Caco-2 (cell line): ENCODE measurements around the gene ENOSF1. TPM values are rescaled to one million over a fixed set of nuclear protein-coding genes. Genes with fewer than 3 reads are reported as not detected.

Experiments used
- BruUV-seq: library from RNA; stranded (reverse); fragments of 400-500 nt; replicated peaks from 2 replicates; lab custom pipeline; 2021; lab: Mats Ljungman, UMichigan
- CTCF ChIA-PET: fragments of 300-600 bp; sonication (Branson Sonifier 250); formaldehyde crosslinking; loops from one replicate; lab custom pipeline; 2022; ENCODE audit warnings: antibody characterized with exemption; lab: Charles Lee
- POLR2A ChIA-PET: fragments of 300-600 bp; sonication (Branson Sonifier 250); formaldehyde crosslinking; loops from one replicate; lab custom pipeline; 2022; ENCODE audit warnings: antibody characterized with exemption; lab: Charles Lee
- DNase-seq, 2 experiments: peaks; one replicate each; pipeline versions ENCODE4 v3.0.0 to v3.0.0-alpha.2; 2020 to 2022
- H3K27me3 ChIP-seq: replicated peaks from 2 replicates; pipeline ENCODE4 v1.6.0; 2011; ENCODE audit warnings: low read length; ENCODE audit not compliant: control insufficient read depth, insufficient read depth
- H3K36me3 ChIP-seq: 2 replicates; pipeline ENCODE4 v1.5.1; 2011; ENCODE audit warnings: low read length; ENCODE audit not compliant: control insufficient read depth, insufficient read depth
- H3K4me1 ChIP-seq: fragments of 250-450 bp; sonication (Bioruptor Pico); 2 replicates; pipeline ENCODE4 v1.5.1; 2020; ENCODE audit warnings: mild to moderate bottlenecking
- H3K4me3 ChIP-seq: 2 replicates; pipeline ENCODE4 v1.5.1; 2011; ENCODE audit warnings: low read depth, mild to moderate bottlenecking, control low read depth, low read length
- H3K9me3 ChIP-seq: fragments of 250-450 bp; sonication (Bioruptor Pico); 2 replicates; pipeline ENCODE4 v1.5.1; 2020; ENCODE audit warnings: mild to moderate bottlenecking, moderate library complexity
- H3K27ac Mint-ChIP-seq: one replicate; pipeline ENCODE4 v1.8.0; 2022; ENCODE audit warnings: mixed read lengths; ENCODE audit not compliant: unreplicated experiment
- H3K27me3 Mint-ChIP-seq: one replicate; pipeline ENCODE4 v1.8.0; 2022; ENCODE audit warnings: mixed read lengths; ENCODE audit not compliant: insufficient read depth, unreplicated experiment
- H3K36me3 Mint-ChIP-seq: one replicate; pipeline ENCODE4 v1.8.0; 2022; ENCODE audit warnings: mild to moderate bottlenecking, mixed read lengths; ENCODE audit not compliant: insufficient read depth, unreplicated experiment
- H3K4me1 Mint-ChIP-seq: one replicate; pipeline ENCODE4 v1.8.0; 2022; ENCODE audit warnings: low read depth, mixed read lengths; ENCODE audit not compliant: unreplicated experiment
- H3K4me3 Mint-ChIP-seq: one replicate; pipeline ENCODE4 v1.8.0; 2022; ENCODE audit warnings: mild to moderate bottlenecking, moderate library complexity, mixed read lengths; ENCODE audit not compliant: unreplicated experiment
- H3K9me3 Mint-ChIP-seq: one replicate; pipeline ENCODE4 v1.8.0; 2022; ENCODE audit warnings: mixed read lengths; ENCODE audit not compliant: unreplicated experiment
- CTCF ChIP-seq, 2 experiments: fragments of 200-600 bp in 1 of 2; IDR thresholded peaks; 1 replicate in 1 of 2; 2 replicates in 1 of 2; pipeline versions ENCODE4 v1.5.1 to v1.8.0; 2011 to 2022; ENCODE audit warnings: antibody characterized with exemption in 1 of 2, control low read depth in 1 of 2, inconsistent platforms in 1 of 2, low read depth in 1 of 2, low read length in 1 of 2, mild to moderate bottlenecking in 1 of 2, moderate library complexity in 1 of 2; ENCODE audit not compliant: insufficient read depth in 1 of 2, severe bottlenecking in 1 of 2, unreplicated experiment in 1 of 2
- intact Hi-C: fragments of 100-400 bp; cut with micrococcal nuclease; formaldehyde crosslinking; loops from one replicate; pipeline ENCODE4 v1.10.0; 2022; ENCODE audit not compliant: unreplicated experiment
- total RNA-seq: library from RNA; stranded (reverse); gene quantifications from 2 replicates; pipeline ENCODE4 v1.2.3, GENCODE V29; 2022

Gene ENOSF1
- total RNA-seq, 1 experiment from 2014 or later: 114 TPM

GRCh38 chr18:676736-677135 is 35.7 kb downstream of the ENOSF1 start:
- no TSS peak for BruUV-seq
- Histone ChIP-seq H3K4me3 (no peak overlapping the region), H3K9me3 (no peaks in the 10 kb centered on the region), H3K36me3 (peaks cover 4% of the 10 kb centered on the region), H3K27me3 (no peaks in the 10 kb centered on the region), H3K4me1 (peaks cover 2% of the 10 kb centered on the region)
- H3K36me3 Mint-ChIP-seq: peaks cover 84% of the 10 kb centered on the region
- H3K4me1 Mint-ChIP-seq: peaks cover 11% of the 10 kb centered on the region
- no peak for TF ChIP-seq CTCF (IDR thresholded peaks at IDR 0.05; ENCODE audit: insufficient read depth in 1 of 2, low read depth in 1 of 2, low read length in 1 of 2, severe bottlenecking in 1 of 2, unreplicated experiment in 1 of 2)
- intact Hi-C loops: no loop called here
- H3K4me3 Mint-ChIP-seq: no peak overlapping the region
- no peak overlapping the region for H3K27ac Mint-ChIP-seq
- DNase-seq: no peak
- H3K9me3 Mint-ChIP-seq: no peaks in the 10 kb centered on the region
- ChIA-PET CTCF (no interaction called here), POLR2A (no interaction called here)
- H3K27me3 Mint-ChIP-seq: no peaks in the 10 kb centered on the region

- H3K36me3 ChIP-seq: peaks cover 4% of the 10 kb centered on the region
- ChIA-PET POLR2A (no interaction called here), CTCF (no interaction called here)
- Mint-ChIP-seq H3K4me3 (no peak overlapping the region), H3K27ac (no peak overlapping the region), H3K9me3 (no peaks in the 10 kb centered on the region), H3K4me1 (peaks cover 7% of the 10 kb centered on the region), H3K36me3 (peaks cover 84% of the 10 kb centered on the region), H3K27me3 (no peaks in the 10 kb centered on the region)
- no TSS peak for BruUV-seq
- H3K9me3 ChIP-seq: no peaks in the 10 kb centered on the region
- H3K4me3 ChIP-seq: no peak overlapping the region
- H3K4me1 ChIP-seq: no peaks in the 10 kb centered on the region; the same call in 1 of the 2 replicates
- TF ChIP-seq CTCF (IDR thresholded peaks at IDR 0.05; ENCODE audit: insufficient read depth in 1 of 2, low read depth in 1 of 2, low read length in 1 of 2, severe bottlenecking in 1 of 2, unreplicated experiment in 1 of 2): no peak
- no peaks in the 10 kb centered on the region for H3K27me3 ChIP-seq
- intact Hi-C loops: no loop called here
- DNase-seq: no peak
These were observed 36.4 kb downstream of the ENOSF1 start for GRCh38 chr18:676069-676468.

DNA sequence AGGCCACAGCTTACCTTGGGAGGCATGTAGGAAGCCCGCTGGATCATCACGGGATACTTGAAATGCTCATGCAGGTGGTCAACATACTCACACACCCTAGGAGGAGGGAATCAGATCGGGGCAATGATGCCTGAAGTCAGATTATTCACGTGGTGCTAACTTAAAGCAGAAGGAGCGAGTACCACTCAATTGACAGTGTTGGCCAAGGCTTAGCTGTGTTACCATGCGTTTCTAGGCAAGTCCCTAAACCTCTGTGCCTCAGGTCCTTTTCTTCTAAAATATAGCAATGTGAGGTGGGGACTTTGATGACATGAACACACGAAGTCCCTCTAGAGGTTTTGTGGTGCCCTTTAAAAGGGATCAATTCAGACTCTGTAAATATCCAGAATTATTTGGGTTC is 37.1 kb downstream of the ENOSF1 start:
- Mint-ChIP-seq H3K4me1 (peaks cover 8% of the 10 kb centered on the region), H3K4me3 (no peak overlapping the region), H3K9me3 (no peaks in the 10 kb centered on the region), H3K36me3 (peaks cover 84% of the 10 kb centered on the region), H3K27me3 (no peaks in the 10 kb centered on the region), H3K27ac (no peak overlapping the region)
- no TSS peak for BruUV-seq
- H3K4me1 ChIP-seq: no peaks in the 10 kb centered on the region; the same call in 1 of the 2 replicates
- intact Hi-C loops: no loop called here
- no peaks in the 10 kb centered on the region for H3K27me3 ChIP-seq
- no peak for DNase-seq
- ChIA-PET CTCF (no interaction called here), POLR2A (no interaction called here)
- no peak overlapping the region for H3K4me3 ChIP-seq
- H3K9me3 ChIP-seq: no peaks in the 10 kb centered on the region
- TF ChIP-seq CTCF (IDR thresholded peaks at IDR 0.05; ENCODE audit: insufficient read depth in 1 of 2, low read depth in 1 of 2, low read length in 1 of 2, severe bottlenecking in 1 of 2, unreplicated experiment in 1 of 2): no peak
- peaks cover 4% of the 10 kb centered on the region for H3K36me3 ChIP-seq
